GM04503 (cell line): ENCODE measurements around the gene MAPRE2.
"Not testable (repeated sequence)": the region's sequence is repeated elsewhere in the genome, so short reads cannot be mapped to it uniquely, and the experiment has no call there.

Source experiments
- DNase-seq: peaks from one replicate; pipeline ENCODE4 v3.0.0-alpha.2; 2012; ENCODE audit warnings: low read depth

The MAPRE2 gene

DNA sequence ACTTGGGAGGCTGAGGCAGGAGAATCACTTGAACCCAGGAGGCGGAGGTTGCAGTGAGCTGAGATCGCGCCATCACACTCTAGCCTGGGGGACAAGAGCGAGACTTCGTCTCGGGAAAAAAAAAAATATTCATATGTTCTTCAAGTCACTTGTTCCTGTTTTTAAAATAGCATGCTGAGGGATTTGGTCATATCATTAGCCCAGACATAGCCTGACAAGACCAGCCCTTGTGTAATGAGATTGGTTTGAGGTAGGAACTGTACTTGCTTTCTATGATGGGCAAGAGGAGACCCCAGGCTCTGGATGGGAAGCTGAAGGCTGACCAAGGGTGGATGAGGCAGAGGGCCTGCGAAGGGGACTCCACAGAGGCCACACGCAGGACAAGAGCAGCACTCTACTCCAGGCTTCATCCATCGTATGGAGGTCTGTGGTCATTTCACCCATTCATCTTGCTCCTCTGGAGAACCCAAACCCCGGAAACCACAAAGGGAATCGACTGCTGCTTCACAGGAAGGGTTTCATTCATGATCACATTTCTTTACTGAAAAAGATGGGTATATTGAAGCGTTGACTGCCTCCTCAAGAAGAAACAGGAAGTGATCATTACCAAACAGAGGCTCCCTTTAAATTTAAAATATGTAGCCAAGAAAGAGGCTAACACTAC lies 112.5 kb downstream of the MAPRE2 start:
- no peak for DNase-seq

DNA sequence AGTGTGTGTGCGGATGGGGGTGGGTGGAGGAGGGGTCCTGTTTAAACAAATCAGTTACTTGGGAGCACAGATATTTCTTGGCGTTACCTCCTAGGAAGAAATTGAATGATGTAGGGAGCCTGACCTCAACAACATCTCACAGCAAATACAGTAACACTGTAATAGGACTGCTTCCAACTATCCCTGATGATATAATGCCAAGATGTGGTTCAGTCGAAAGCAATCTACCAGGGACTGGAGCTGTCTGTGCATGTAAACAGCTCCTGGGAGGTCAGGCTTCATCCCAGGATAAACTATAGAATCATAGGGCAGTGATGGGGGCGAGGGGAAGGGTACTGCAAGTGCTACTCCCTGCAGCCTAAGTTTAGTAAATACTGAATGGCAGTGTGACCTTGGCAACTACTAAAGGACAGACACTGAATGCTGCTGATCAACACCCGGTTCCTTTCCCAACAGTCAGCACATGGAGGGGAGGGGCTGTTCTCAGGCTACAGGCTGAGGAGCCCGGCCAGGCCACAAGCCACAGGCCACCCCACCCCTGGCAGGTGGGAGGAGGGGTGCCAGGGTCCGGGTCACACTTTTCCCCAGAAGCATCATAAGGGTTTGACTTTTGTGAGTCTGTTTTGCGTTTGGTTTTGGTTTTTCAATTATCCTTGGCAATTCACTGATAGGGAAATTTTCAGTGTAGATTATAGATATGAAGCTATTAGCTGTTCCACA lies 114.3 kb downstream of the MAPRE2 start:
- no peak for DNase-seq

GRCh38 chr18:35157181-35157580 lies 116.0 kb downstream of the MAPRE2 start:
- no peak for DNase-seq

DNA sequence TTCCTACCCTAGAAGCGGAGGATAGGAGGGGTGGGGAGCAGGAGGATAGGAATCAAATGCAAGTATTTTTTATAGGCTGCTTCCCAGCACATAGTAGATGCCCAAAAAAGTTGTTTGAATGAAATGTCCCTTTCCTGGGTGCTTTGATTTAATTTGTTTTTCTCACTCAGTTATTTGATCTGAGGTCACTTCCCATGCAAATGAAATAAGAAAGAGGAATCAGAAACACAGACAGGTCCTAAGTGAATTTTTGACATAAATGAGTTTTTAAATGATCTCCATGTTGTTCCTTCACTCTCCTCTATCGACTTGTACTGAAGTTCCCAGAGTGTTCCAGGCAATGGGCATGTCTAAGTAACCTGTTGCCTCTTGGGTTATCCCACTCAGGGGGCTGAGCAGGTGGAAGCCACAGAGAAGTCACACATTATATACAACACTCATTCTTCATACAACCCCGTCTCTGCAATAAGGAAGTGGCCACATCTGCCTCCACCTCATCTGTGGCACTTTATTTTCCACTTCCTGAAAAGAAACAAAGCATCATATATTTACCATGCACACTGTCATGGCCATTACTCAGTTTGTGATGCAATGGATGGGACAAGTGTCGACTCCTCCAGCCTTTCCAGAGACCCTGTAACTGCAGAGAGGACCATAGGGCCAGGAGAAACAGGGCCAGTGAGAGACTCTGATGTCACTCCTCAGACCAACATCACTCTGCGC lies 117.7 kb downstream of the MAPRE2 start:
- DNase-seq = no peak

DNA sequence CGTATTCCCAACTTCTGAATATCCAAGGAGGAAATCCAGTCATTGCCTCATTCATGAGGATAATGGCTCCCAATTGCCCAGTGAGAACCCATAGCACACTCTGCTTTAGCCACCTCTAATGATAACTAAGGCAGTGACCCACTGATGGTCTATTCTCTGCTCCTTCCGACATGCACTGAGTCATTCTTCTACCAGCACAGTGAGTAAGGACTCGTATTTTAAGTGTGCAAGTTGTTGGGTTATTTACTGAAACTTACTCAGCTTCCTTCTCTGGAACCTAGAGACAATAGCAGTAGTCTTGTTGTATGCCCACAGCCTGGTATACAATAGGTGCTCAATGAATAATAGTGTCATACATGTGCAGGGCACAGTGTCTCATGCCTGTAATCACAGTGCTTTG lies 118.6 kb downstream of the MAPRE2 start:
- no peak for DNase-seq

- no peak for DNase-seq
These were observed 120.3 kb downstream of the MAPRE2 start for GRCh38 chr18:35161485-35161884.

DNA sequence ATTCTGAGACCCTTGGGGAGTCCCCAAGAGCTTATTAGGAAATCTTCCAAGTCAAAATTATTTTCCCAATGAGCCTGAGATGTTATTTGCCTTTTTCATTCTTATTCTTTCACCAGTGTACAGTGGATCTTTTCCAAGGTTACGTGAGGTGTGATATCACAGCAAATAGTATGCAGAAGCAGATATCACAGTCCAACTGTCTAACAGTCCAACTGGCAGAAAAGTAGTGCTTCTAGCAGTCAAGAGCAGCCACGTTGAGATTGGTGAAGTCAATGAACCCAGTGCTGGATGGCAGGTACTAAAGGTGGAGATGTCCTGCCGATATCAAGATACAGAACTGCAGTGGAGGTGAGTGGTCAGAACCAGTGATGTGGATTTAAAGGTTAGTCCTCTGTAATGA lies 120.7 kb downstream of the MAPRE2 start:
- DNase-seq = no peak

DNA sequence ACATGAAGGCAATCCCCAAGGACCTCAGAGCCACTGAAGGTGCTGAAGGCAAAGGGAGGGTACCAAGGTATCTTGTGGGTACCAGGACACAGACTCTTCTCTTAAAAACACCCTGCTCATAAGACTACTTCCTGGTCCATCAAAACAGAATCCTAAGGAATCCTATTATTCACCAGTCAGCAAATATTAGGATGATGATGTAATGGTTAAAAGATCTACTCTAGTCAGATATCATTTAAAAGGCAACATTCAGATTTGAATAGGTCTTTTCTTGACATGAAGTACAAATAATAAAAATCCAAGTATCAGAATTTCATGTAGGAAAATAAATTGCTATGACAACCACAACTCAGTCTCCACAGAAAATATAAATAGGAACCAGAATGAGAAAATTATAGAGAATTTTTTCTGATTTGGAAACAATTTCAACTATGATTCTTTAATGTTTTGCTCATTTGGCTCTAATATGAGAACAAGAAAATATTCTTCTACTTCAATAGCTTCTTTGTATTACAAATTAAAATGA lies 121.9 kb downstream of the MAPRE2 start:
- no peak for DNase-seq

- DNase-seq = no peak
These were observed 122.5 kb downstream of the MAPRE2 start for GRCh38 chr18:35163721-35164120.

GRCh38 chr18:35164133-35164532 lies 122.9 kb downstream of the MAPRE2 start:
- DNase-seq = no peak

DNA sequence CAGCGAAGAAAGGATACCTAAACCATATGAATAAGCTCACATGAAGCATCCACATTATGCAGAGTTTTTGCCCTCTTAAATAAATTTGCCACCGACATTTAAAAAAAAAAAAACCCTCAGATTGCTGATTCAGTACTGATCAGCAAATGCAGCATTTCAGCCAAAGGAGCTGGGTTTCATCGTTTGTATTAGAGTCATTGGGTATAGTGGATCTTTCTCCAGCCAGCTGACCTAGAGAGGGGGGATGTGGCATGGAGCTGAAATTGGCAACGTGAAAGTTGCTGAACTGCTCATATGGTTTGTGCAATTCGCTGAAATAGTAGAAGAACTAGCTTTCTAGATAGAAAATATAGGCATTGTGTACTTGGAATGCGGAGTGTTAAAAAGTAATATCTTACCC lies 126.1 kb downstream of the MAPRE2 start:
- no peak for DNase-seq

GRCh38 chr18:35167857-35168256 lies 126.6 kb downstream of the MAPRE2 start:
- DNase-seq = no peak

DNA sequence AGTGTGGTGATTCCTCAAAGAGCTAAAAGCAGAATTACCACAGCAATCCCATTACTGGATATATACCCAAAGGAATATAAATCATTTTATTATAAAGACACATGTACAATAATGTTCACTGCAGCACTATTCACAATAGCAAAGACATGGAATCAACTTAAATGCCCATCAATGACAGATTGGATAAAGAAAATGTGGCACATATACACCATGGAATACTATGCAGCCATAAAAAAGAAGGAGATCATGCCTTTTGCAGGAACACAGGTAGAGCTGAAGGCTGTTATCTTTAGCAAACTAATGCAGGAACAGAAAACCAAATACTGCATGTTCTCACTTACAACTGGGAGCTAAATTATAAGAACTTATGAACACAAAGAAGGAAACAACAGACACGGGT lies 129.1 kb downstream of the MAPRE2 start:
- DNase-seq = not testable (repeated sequence)

DNA sequence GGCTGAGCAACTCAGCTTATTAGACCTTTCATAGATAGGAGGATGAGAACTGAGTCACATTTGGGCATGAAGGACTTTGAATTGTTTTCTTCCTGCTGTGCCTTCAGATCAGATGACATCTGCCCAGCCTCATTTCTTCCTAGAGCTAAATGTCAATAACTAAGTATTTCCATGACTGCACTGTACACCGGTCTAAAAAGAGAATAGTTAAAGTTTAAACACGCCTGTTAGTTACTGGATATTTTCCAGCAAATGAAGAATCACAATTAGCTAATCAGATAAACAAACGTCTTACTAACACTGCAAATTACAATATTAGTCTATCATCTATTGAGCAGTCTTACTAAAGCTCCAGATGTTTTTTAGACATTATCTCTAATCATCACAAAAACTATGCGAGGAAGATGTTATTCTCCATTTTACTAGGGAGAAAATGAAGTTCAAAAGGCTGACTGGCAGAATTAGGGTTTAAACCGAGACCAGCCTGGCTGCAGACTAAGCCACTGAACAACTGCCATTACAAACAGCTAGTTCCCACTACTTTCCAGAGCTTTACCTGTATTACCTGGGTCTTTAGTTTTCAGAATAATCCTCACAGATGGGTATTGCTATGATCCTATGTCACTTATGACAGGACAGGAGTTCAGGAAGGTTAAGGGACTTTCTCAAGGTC lies 130.2 kb downstream of the MAPRE2 start:
- DNase-seq = no peak

- no peak for DNase-seq
These were observed 130.8 kb downstream of the MAPRE2 start for GRCh38 chr18:35172009-35172408.

- DNase-seq = no peak
These were observed 131.3 kb downstream of the MAPRE2 start for GRCh38 chr18:35172451-35173035.

DNA sequence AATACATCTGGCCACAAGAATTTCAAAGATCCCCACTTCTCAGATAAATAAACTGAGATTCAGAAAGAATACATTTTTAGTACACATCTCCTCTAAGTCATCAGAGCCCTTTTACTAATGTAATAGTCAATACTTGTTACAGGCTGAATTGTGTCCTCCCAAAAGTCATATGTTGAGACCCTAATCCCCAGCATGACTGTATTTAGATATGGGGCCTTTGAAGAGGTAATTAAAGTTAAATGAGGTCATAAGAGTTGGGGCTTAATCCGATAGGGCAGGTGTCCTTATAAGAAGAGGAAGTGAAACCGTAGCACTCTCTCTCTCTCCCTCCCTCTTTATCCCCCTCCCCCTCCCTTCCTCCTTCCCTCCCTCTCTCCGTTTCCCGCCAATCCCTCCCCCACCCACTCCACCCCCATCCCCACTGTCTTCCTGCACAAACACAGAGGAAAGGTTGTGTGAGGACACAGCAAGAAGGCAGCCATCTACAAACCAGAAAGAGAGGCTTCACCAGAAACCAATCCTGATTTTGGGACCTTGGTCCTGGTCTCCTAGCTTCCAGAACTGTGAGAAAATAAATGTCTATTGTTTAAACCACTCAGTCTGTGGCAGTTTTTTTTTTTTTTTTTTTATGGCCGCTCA lies 133.0 kb downstream of the MAPRE2 start:
- DNase-seq = no peak

GRCh38 chr18:35174745-35175144 lies 133.5 kb downstream of the MAPRE2 start:
- DNase-seq = no peak

DNA sequence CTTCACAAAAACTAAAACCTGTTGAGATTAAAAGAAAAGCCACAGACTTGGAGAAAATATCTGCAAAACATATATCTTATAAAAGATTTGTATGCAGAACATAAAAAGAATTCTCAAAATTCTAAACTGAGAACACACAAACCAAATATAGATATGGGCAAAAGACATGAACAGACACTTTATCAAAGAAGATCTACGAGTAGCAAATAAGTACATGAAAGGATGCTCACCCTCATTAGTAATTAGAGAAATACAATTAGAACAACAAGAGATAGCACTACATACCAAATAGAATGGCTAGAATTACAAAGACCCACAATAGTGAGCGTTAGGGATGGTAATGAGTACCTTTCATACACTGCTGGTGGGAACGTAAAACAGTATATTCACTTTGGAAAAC lies 135.7 kb downstream of the MAPRE2 start:
- DNase-seq = no peak

- peak; percentile 43 for DNase-seq
These were observed 137.0 kb downstream of the MAPRE2 start for GRCh38 chr18:35178260-35178659.

DNA sequence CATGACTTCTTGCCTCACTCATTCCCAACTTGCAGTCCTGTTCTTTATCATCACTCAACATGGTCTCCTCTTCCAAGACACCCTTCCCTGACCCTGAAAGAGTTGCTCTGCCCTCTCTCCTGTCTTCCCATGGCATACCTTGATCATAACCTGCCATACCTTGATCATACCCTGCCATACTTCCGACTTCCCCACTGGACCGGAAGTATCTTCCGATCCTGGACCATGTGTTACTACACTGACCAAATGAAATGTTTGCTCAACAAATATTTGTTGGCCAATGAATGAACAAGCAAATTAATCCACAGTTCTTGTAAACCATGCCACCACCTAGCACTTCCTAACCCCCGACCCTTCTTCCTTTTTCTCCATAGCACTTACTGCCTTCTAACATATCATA lies 138.7 kb downstream of the MAPRE2 start:
- no peak for DNase-seq

DNA sequence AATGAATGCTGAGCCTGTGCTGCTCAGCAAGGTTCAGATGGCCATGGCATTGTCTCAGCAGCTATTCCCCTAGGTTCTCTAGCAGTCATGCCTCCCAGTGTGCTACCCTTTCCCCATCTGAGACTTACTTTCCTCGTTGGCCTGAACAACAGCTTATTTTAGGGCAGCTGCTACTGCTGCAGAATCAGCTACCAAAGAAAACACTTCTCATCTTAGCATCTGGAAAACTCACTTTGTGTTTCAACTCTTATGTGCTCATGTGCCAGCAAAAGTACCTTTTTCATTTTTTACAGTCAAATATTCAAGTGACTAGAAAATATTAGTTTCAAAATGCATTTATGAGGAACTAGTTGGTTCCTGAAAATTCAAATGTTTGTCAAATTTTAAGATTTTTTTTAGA lies 139.2 kb downstream of the MAPRE2 start:
- no peak for DNase-seq
